ENCODE results near the gene CBFA2T2. TPM values are rescaled to one million over a fixed set of nuclear protein-coding genes. Genes with fewer than 3 reads are reported as not detected.

Gene CBFA2T2
- total RNA-seq, 1 experiment from 2014 or later = 20.0 TPM

DNA sequence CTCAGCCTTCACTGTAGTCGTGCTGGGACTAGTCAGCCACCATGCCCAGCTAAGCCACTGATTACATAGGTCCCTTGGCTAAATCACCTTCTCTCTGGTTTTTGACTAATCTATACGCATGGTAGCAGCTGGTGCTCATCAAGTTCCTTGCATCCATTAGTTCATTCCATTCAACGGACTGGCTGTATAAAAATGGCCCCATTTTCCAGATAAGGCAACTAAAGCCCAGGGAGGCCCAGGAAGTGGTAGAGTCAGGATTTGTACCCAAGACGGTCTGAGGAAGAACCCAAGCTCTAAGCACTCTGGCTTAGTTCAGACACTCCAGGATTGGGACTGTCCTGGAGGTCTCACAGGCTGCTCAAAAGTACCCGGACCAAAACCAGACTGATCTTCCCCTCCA is 191.4 kb downstream of the CBFA2T2 start:
- CTCF ChIA-PET = no interaction called here
- peaks cover 19% of the 10 kb centered on the region for H3K4me1 ChIP-seq (replicated peaks; ENCODE audit: insufficient read depth)
- no peaks in the 10 kb centered on the region for H3K9me2 ChIP-seq (ENCODE audit: insufficient read depth)
- intact Hi-C loops (cut with micrococcal nuclease; ENCODE audit: unreplicated experiment) = no loop called here
- peaks cover 30% of the 10 kb centered on the region for H3K79me2 ChIP-seq (ENCODE audit: low read depth)
- no peaks in the 10 kb centered on the region for H4K20me1 ChIP-seq (ENCODE audit: insufficient read depth)
- no peaks in the 10 kb centered on the region for H3K27me3 ChIP-seq (ENCODE audit: insufficient read depth, low read depth)
- peak in 1 of 2 experiments; percentile 24 for DNase-seq
- no peak overlapping the region for H3K27ac ChIP-seq
- no peak overlapping the region for H3K4me2 ChIP-seq
- no peaks in the 10 kb centered on the region for H3K36me3 ChIP-seq (ENCODE audit: low read depth)
- BruUV-seq (replicated peaks) = no TSS peak
- TF ChIP-seq, protein P1, sequence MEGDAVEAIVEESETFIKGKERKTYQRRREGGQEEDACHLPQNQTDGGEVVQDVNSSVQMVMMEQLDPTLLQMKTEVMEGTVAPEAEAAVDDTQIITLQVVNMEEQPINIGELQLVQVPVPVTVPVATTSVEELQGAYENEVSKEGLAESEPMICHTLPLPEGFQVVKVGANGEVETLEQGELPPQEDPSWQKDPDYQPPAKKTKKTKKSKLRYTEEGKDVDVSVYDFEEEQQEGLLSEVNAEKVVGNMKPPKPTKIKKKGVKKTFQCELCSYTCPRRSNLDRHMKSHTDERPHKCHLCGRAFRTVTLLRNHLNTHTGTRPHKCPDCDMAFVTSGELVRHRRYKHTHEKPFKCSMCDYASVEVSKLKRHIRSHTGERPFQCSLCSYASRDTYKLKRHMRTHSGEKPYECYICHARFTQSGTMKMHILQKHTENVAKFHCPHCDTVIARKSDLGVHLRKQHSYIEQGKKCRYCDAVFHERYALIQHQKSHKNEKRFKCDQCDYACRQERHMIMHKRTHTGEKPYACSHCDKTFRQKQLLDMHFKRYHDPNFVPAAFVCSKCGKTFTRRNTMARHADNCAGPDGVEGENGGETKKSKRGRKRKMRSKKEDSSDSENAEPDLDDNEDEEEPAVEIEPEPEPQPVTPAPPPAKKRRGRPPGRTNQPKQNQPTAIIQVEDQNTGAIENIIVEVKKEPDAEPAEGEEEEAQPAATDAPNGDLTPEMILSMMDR (conservative IDR thresholded peaks at IDR 0.05) = no peak
- POLR2A ChIA-PET (ENCODE audit: unreplicated experiment) = interaction anchor here (0.6 kb wide), 2 partner anchors 40 to 108 kb away, joined by 3 read pairs; no protein-coding TSS in a partner anchor
- no peak overlapping the region for H3K4me3 ChIP-seq
- no peaks in the 10 kb centered on the region for H3K9me3 ChIP-seq (ENCODE audit: insufficient read depth, low read depth)
- peaks cover 11% of the 10 kb centered on the region; the same call in 1 of the 2 replicates for H3F3A ChIP-seq (ENCODE audit: insufficient read depth, low read depth)
- H2AFZ ChIP-seq = no peak overlapping the region

DNA sequence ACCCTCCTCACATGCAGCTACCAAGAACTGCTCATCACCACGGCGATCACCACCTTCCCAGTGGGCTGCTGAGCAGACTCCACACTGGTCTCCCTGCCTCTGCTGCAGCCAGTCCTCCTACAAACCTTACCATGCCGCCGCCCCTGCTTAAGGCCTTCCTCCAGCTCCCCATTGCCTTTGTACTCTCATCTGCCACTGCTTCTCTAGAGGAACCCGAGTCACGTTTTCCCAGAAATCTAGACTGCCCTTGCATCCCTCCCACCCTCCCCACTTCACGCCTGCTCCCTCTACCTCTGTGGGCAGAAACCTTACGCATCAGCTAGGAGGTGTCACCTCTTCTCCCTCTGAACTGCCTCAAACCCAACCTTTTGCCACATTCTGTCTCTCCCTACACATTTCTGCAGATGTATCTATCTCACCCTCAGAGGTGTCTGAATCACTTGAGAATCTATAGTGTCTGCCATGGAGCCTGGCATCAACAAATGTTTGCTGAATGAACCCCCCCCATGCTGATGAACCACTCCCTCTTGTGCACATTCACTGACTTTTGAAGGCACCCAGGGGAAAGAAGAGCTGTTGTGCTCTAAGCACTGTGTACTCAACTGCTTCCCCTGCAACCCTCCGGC is 191.9 kb downstream of the CBFA2T2 start:
- Histone ChIP-seq H3F3A (ENCODE audit: insufficient read depth, low read depth) (peaks cover 12% of the 10 kb centered on the region; the same call in 1 of the 2 replicates), H2AFZ (no peak overlapping the region), H3K36me3 (ENCODE audit: low read depth) (no peaks in the 10 kb centered on the region), H4K20me1 (ENCODE audit: insufficient read depth) (no peaks in the 10 kb centered on the region), H3K27me3 (ENCODE audit: insufficient read depth, low read depth) (no peaks in the 10 kb centered on the region), H3K4me1 (replicated peaks; ENCODE audit: insufficient read depth) (peaks cover 22% of the 10 kb centered on the region), H3K9me2 (ENCODE audit: insufficient read depth) (no peaks in the 10 kb centered on the region), H3K4me3 (no peak overlapping the region), H3K9me3 (ENCODE audit: insufficient read depth, low read depth) (no peaks in the 10 kb centered on the region), H3K27ac (no peak overlapping the region), H3K79me2 (ENCODE audit: low read depth) (peaks cover 30% of the 10 kb centered on the region), H3K4me2 (no peak overlapping the region)
- CTCF ChIA-PET = no interaction called here
- intact Hi-C loops (cut with micrococcal nuclease; ENCODE audit: unreplicated experiment) = no loop called here
- DNase-seq = no peak
- no TSS peak for BruUV-seq (replicated peaks)
- POLR2A ChIA-PET (ENCODE audit: unreplicated experiment) = interaction anchor here (0.6 kb wide), 2 partner anchors 40 to 107 kb away, joined by 3 read pairs; no protein-coding TSS in a partner anchor
- TF ChIP-seq, protein P1 (conservative IDR thresholded peaks at IDR 0.05) = no peak
- TF ChIP-seq EZH2 (IDR thresholded peaks at IDR 0.05; ENCODE audit: low read depth) = no peak

DNA sequence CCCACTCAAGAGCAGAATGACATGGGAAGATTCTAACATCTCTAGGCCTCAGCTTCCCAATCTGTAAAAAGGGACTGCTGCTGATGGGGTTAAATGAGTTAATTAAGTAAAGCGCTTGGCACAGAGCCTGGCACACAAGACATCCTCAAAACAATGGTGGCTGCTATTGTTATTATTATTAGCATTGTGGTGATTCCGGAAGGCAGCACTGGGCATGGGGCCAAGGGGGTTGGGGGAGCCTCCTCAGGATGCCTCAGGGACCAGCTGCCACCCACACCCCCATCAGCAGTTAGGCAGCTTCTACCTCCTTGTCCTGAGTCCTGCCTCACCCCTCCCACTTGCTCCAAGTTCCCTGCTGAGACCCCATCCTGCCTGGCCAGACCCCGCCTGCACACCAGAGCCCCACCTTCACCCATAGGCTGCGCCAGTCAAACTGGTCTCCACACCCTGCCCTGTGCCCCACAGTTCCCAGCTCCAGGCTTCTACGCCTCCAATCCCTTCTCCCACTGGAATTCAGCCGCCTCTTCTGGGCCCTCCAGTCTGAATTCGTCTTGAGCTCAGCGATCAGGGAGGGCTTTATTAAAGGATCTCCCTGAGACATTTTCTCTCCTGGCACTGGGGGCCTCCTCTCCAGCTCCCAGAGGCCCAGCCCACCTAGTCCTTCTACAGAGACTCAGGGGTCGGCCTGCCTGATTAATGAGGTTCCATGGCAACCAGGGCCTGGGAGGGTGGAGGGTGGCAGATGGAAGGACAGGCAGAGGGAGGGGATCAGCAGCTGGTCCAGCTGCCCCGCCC is 194.8 kb downstream of the CBFA2T2 start:
- H3K27ac ChIP-seq = no peak overlapping the region
- CTCF ChIA-PET = interaction anchor here (1.0 kb wide), 1 partner anchor 18 kb away, joined by 3 read pairs; the partner anchor contains the start of gene ACTL10
- BruUV-seq (replicated peaks) = no TSS peak

More for the DNA sequence above, 194.8 kb downstream of the CBFA2T2 start:
- no peaks in the 10 kb centered on the region for H3K9me3 ChIP-seq (ENCODE audit: insufficient read depth, low read depth)
- peak overlapping the region; percentile 100 for H3K4me2 ChIP-seq
- H4K20me1 ChIP-seq (ENCODE audit: insufficient read depth) = no peaks in the 10 kb centered on the region
- intact Hi-C loops (cut with micrococcal nuclease; ENCODE audit: unreplicated experiment) = no loop called here
- peaks cover 30% of the 10 kb centered on the region for H3K79me2 ChIP-seq (ENCODE audit: low read depth)
- H3K27me3 ChIP-seq (ENCODE audit: insufficient read depth, low read depth) = no peaks in the 10 kb centered on the region
- DNase-seq = peak; percentile 18 to 41
- H3K36me3 ChIP-seq (ENCODE audit: low read depth) = no peaks in the 10 kb centered on the region
- peaks cover 24% of the 10 kb centered on the region for H3K4me1 ChIP-seq (replicated peaks; ENCODE audit: insufficient read depth)
- peak overlapping the region; percentile 73 for H3K4me3 ChIP-seq
- no peak overlapping the region for H2AFZ ChIP-seq
- peaks cover 19% of the 10 kb centered on the region; the same call in 1 of the 2 replicates for H3F3A ChIP-seq (ENCODE audit: insufficient read depth, low read depth)
- POLR2A ChIA-PET (ENCODE audit: unreplicated experiment) = interaction anchor here (0.5 to 0.7 kb wide), 2 partner anchors 309 to 311 kb away, joined by 6 to 7 read pairs; no protein-coding TSS in a partner anchor
- TF ChIP-seq, protein P1 (conservative IDR thresholded peaks at IDR 0.05) = no peak
- no peaks in the 10 kb centered on the region for H3K9me2 ChIP-seq (ENCODE audit: insufficient read depth)
